Gastrocnemius medialis (tissue), 4 donors: ENCODE data around the gene LRP5.

Source experiments
- POLR2A ChIP-seq, 2 donors: fragments of 450-650 bp; IDR thresholded peaks; one replicate each; pipeline ENCODE4 v1.6.1; 2017; ENCODE audit warnings: antibody characterized with exemption in 2 of 2, mild to moderate bottlenecking in 2 of 2, moderate library complexity in 2 of 2
- TF ChIP-seq, protein P1 (sequence below), 5 experiments: fragments of 450-650 bp in 3 of 5; fragments of 200-600 bp in 2 of 5; sonication (generic) in 2 of 5; IDR thresholded peaks in 4 of 5; conservative IDR thresholded peaks in 1 of 5; 1 replicate in 4 of 5; 2 replicates in 1 of 5; pipeline ENCODE4 v1.5.1; 2016 to 2019; ENCODE audit warnings: antibody characterized with exemption in 5 of 5, mild to moderate bottlenecking in 3 of 5, moderate library complexity in 3 of 5

DNA sequence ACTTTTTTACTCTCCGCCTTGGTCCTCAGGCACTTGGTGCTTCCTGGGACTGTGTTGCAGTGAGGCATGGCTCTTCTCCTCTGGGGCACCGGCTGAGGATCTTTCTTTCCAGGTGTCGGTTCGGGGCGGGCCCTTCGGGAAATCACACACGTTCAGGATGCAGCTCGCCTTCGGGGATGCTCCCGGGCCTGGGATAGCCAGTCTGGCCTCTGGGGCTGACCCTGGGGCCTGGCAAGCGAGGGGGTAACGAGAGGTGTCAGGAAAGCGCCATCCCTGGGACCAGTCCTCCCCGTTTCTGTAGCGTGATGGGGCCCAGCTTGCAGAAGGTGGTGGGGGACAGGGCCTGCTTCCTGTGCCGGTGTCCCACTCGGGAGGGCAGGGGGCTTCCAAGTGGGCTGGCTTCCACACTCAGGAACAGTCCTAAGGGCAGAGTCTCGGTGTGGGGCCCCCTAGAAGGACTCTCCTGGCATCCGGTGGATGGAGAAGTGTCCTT, 53.6 kb downstream of the LRP5 start:
- no peak for TF ChIP-seq POLR2A (IDR thresholded peaks at IDR 0.05)
- TF ChIP-seq, protein P1, sequence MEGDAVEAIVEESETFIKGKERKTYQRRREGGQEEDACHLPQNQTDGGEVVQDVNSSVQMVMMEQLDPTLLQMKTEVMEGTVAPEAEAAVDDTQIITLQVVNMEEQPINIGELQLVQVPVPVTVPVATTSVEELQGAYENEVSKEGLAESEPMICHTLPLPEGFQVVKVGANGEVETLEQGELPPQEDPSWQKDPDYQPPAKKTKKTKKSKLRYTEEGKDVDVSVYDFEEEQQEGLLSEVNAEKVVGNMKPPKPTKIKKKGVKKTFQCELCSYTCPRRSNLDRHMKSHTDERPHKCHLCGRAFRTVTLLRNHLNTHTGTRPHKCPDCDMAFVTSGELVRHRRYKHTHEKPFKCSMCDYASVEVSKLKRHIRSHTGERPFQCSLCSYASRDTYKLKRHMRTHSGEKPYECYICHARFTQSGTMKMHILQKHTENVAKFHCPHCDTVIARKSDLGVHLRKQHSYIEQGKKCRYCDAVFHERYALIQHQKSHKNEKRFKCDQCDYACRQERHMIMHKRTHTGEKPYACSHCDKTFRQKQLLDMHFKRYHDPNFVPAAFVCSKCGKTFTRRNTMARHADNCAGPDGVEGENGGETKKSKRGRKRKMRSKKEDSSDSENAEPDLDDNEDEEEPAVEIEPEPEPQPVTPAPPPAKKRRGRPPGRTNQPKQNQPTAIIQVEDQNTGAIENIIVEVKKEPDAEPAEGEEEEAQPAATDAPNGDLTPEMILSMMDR (IDR thresholded peaks at IDR 0.05 in 4 of 5, conservative IDR thresholded peaks at IDR 0.05 in 1 of 5): no peak
